NCI-H187 (cell line): ENCODE measurements around the gene TIMP4.

ENCODE experiments used
- DNase-seq, 2 experiments: peaks; one replicate each; lab custom pipeline; 2025; lab: John Stamatoyannopoulos, UW

The TIMP4 gene

GRCh38 chr3:12158387-12159226 lies at the start of gene TIMP4:
TIMP4 (minus strand) TSS chr3:12158912; CDS start chr3:12158840, 72 bp downstream.
- no peak for DNase-seq

- DNase-seq: no peak
Observed at GRCh38 chr3:12205171-12205570, 46.5 kb upstream of the TIMP4 start.

- no peak for DNase-seq
Observed at GRCh38 chr3:12201813-12202212, 43.1 kb upstream of the TIMP4 start.

- DNase-seq: no peak
Observed at GRCh38 chr3:12198301-12198700, 39.6 kb upstream of the TIMP4 start.

GRCh38 chr3:12197475-12197874 lies 38.8 kb upstream of the TIMP4 start:
- no peak for DNase-seq

- no peak for DNase-seq
Observed at GRCh38 chr3:12196684-12197083, 38.0 kb upstream of the TIMP4 start.

- DNase-seq: no peak
Observed at GRCh38 chr3:12195231-12195630, 36.5 kb upstream of the TIMP4 start.

- no peak for DNase-seq
Observed at GRCh38 chr3:12194669-12195161, 36.0 kb upstream of the TIMP4 start.

- no peak for DNase-seq
Observed at GRCh38 chr3:12194209-12194608, 35.5 kb upstream of the TIMP4 start.

- no peak for DNase-seq
Observed at GRCh38 chr3:12193485-12194165, 34.9 kb upstream of the TIMP4 start.

- DNase-seq: no peak
Observed at GRCh38 chr3:12192655-12193484, 34.2 kb upstream of the TIMP4 start.

GRCh38 chr3:12192173-12192572 lies 33.5 kb upstream of the TIMP4 start:
- DNase-seq: no peak

GRCh38 chr3:12191559-12191958 lies 32.8 kb upstream of the TIMP4 start:
- no peak for DNase-seq

GRCh38 chr3:12190832-12191231 lies 32.1 kb upstream of the TIMP4 start:
- DNase-seq: no peak

GRCh38 chr3:12190221-12190807 lies 31.6 kb upstream of the TIMP4 start:
- DNase-seq: no peak

- no peak for DNase-seq
Observed at GRCh38 chr3:12188681-12189287, 30.1 kb upstream of the TIMP4 start.

- no peak for DNase-seq
Observed at GRCh38 chr3:12188328-12188648, 29.6 kb upstream of the TIMP4 start.

GRCh38 chr3:12187448-12188327 lies 29.0 kb upstream of the TIMP4 start:
- no peak for DNase-seq

- no peak for DNase-seq
Observed at GRCh38 chr3:12186515-12187286, 28.0 kb upstream of the TIMP4 start.

- DNase-seq: no peak
Observed at GRCh38 chr3:12186046-12186445, 27.3 kb upstream of the TIMP4 start.
